ENCODE results near the gene SH3PXD2B.
A peak's percentile ranks its signal among the peaks of the same experiment; 100 is the strongest.

The SH3PXD2B gene

GRCh38 chr5:172454358-172455086, at the start of gene SH3PXD2B:
SH3PXD2B (minus strand) TSS chr5:172454525; CDS start chr5:172454352, 173 bp downstream.
- no peak for TF ChIP-seq ZNF274 (IDR thresholded peaks at IDR 0.05; ENCODE audit: low read depth, low read length)

GRCh38 chr5:172502969-172503368, 48.6 kb upstream of the SH3PXD2B start:
- no peak for TF ChIP-seq ZNF274 (IDR thresholded peaks at IDR 0.05; ENCODE audit: low read depth, low read length)
- no peak overlapping the region for H3K4me3 ChIP-seq (ENCODE audit: low read length)

More at GRCh38 chr5:172454358-172455086, at the start of gene SH3PXD2B:
- H3K4me3 ChIP-seq (ENCODE audit: low read length): peak within 1 kb of the TSS; percentile 68

GRCh38 chr5:172502410-172502809, 48.1 kb upstream of the SH3PXD2B start:
- no peak for TF ChIP-seq ZNF274 (IDR thresholded peaks at IDR 0.05; ENCODE audit: low read depth, low read length)
- no peak overlapping the region for H3K4me3 ChIP-seq (ENCODE audit: low read length)

GRCh38 chr5:172501708-172502320, 47.5 kb upstream of the SH3PXD2B start:
- no peak overlapping the region for H3K4me3 ChIP-seq (ENCODE audit: low read length)
- no peak for TF ChIP-seq ZNF274 (IDR thresholded peaks at IDR 0.05; ENCODE audit: low read depth, low read length)

GRCh38 chr5:172499287-172499686, 45.0 kb upstream of the SH3PXD2B start:
- no peak overlapping the region for H3K4me3 ChIP-seq (ENCODE audit: low read length)

GRCh38 chr5:172498431-172499129, 44.3 kb upstream of the SH3PXD2B start:
- TF ChIP-seq ZNF274 (IDR thresholded peaks at IDR 0.05; ENCODE audit: low read depth, low read length): no peak
- H3K4me3 ChIP-seq (ENCODE audit: low read length): no peak overlapping the region

More at GRCh38 chr5:172499287-172499686, 45.0 kb upstream of the SH3PXD2B start:
- TF ChIP-seq ZNF274 (IDR thresholded peaks at IDR 0.05; ENCODE audit: low read depth, low read length): no peak

- no peak overlapping the region for H3K4me3 ChIP-seq (ENCODE audit: low read length)
- TF ChIP-seq ZNF274 (IDR thresholded peaks at IDR 0.05; ENCODE audit: low read depth, low read length): no peak
Observed at GRCh38 chr5:172497591-172498255, 43.4 kb upstream of the SH3PXD2B start.

- no peak for TF ChIP-seq ZNF274 (IDR thresholded peaks at IDR 0.05; ENCODE audit: low read depth, low read length)
Observed at GRCh38 chr5:172496671-172497371, 42.5 kb upstream of the SH3PXD2B start.

GRCh38 chr5:172494630-172495505, 40.5 kb upstream of the SH3PXD2B start:
- no peak for TF ChIP-seq ZNF274 (IDR thresholded peaks at IDR 0.05; ENCODE audit: low read depth, low read length)

More at GRCh38 chr5:172496671-172497371, 42.5 kb upstream of the SH3PXD2B start:
- H3K4me3 ChIP-seq (ENCODE audit: low read length): no peak overlapping the region

GRCh38 chr5:172493906-172494305, 39.6 kb upstream of the SH3PXD2B start:
- TF ChIP-seq ZNF274 (IDR thresholded peaks at IDR 0.05; ENCODE audit: low read depth, low read length): no peak
- H3K4me3 ChIP-seq (ENCODE audit: low read length): no peak overlapping the region

More at GRCh38 chr5:172494630-172495505, 40.5 kb upstream of the SH3PXD2B start:
- H3K4me3 ChIP-seq (ENCODE audit: low read length): no peak overlapping the region

- H3K4me3 ChIP-seq (ENCODE audit: low read length): no peak overlapping the region
- TF ChIP-seq ZNF274 (IDR thresholded peaks at IDR 0.05; ENCODE audit: low read depth, low read length): no peak
Observed at GRCh38 chr5:172493461-172493860, 39.1 kb upstream of the SH3PXD2B start.

- no peak for TF ChIP-seq ZNF274 (IDR thresholded peaks at IDR 0.05; ENCODE audit: low read depth, low read length)
- no peak overlapping the region for H3K4me3 ChIP-seq (ENCODE audit: low read length)
Observed at GRCh38 chr5:172493002-172493401, 38.7 kb upstream of the SH3PXD2B start.

Data from GM08714 (cell line).